GM23338 (cell line): ENCODE data around the gene SPIRE2. TPM values are rescaled to one million over a fixed set of nuclear protein-coding genes. Genes with fewer than 3 reads are reported as not detected.
"Not testable (repeated sequence)": the region's sequence is repeated elsewhere in the genome, so short reads cannot be mapped to it uniquely, and the experiment has no call there.

Experiments
- ATAC-seq: fragments of 200-7000 bp; cut with Tn5 transposase; 3 replicates; pipeline ENCODE4 v1.9.1; 2020
- DNase-seq: peaks from one replicate; pipeline ENCODE4 v3.0.0-alpha.2; 2015; ENCODE audit warnings: low spot score
- H2AFZ ChIP-seq: fragments of 200-600 bp; sonication (generic); 2 replicates; pipeline ENCODE4 v1.8.0; 2016; ENCODE audit warnings: antibody characterized with exemption, mild to moderate bottlenecking, moderate library complexity
- H3F3A ChIP-seq: fragments of 200-600 bp; sonication (generic); replicated peaks from 2 replicates; pipeline ENCODE4 v1.8.0; 2017; ENCODE audit warnings: antibody characterized with exemption, mixed run types, low read depth
- H3K27ac ChIP-seq: fragments of 200-600 bp; sonication (generic); 2 replicates; pipeline ENCODE4 v1.6.1; 2016; ENCODE audit warnings: low read depth
- H3K27me3 ChIP-seq: fragments of 200-600 bp; sonication (generic); 2 replicates; pipeline ENCODE4 v1.8.0; 2016; ENCODE audit warnings: mild to moderate bottlenecking, mixed run types, moderate library complexity; ENCODE audit not compliant: insufficient read depth
- H3K36me3 ChIP-seq: fragments of 200-600 bp; sonication (generic); 2 replicates; pipeline ENCODE4 v1.8.0; 2016; ENCODE audit warnings: mild to moderate bottlenecking; ENCODE audit not compliant: insufficient read depth
- H3K4me1 ChIP-seq: fragments of 200-600 bp; sonication (generic); 2 replicates; pipeline ENCODE4 v1.8.0; 2016; ENCODE audit warnings: mild to moderate bottlenecking, moderate library complexity; ENCODE audit not compliant: insufficient read depth
- H3K4me2 ChIP-seq: fragments of 200-600 bp; sonication (generic); 2 replicates; pipeline ENCODE4 v1.7.1; 2017; ENCODE audit warnings: mixed run types
- H3K4me3 ChIP-seq: fragments of 200-600 bp; sonication (generic); 2 replicates; pipeline ENCODE4 v1.6.1; 2016; ENCODE audit warnings: mixed run types
- H3K79me2 ChIP-seq: fragments of 200-600 bp; sonication (generic); replicated peaks from 2 replicates; pipeline ENCODE4 v1.8.0; 2017; ENCODE audit warnings: mild to moderate bottlenecking; ENCODE audit not compliant: insufficient read depth
- H3K9me2 ChIP-seq: fragments of 200-600 bp; sonication (generic); 2 replicates; pipeline ENCODE4 v1.8.0; 2017; ENCODE audit not compliant: insufficient read depth
- H4K20me1 ChIP-seq: fragments of 200-600 bp; sonication (generic); replicated peaks from 2 replicates; pipeline ENCODE4 v1.8.0; 2017; ENCODE audit warnings: mild to moderate bottlenecking; ENCODE audit not compliant: insufficient read depth
- H3K27ac Mint-ChIP-seq: 2 replicates; pipeline ENCODE4 v1.8.0; 2020; ENCODE audit warnings: inconsistent platforms, mild to moderate bottlenecking, moderate library complexity, mixed read lengths
- H3K27me3 Mint-ChIP-seq: 3 replicates; pipeline ENCODE4 v1.8.0; 2022; ENCODE audit warnings: low read depth, mild to moderate bottlenecking, moderate library complexity, mixed read lengths, inconsistent platforms; ENCODE audit not compliant: insufficient read depth, poor library complexity
- H3K36me3 Mint-ChIP-seq: 3 replicates; pipeline ENCODE4 v1.8.0; 2021; ENCODE audit warnings: low read depth, mild to moderate bottlenecking, inconsistent platforms, moderate library complexity, mixed read lengths
- H3K4me1 Mint-ChIP-seq: 3 replicates; pipeline ENCODE4 v1.8.0; 2020; ENCODE audit warnings: mild to moderate bottlenecking, inconsistent platforms, mixed read lengths
- H3K4me3 Mint-ChIP-seq: 3 replicates; pipeline ENCODE4 v1.8.0; 2021; ENCODE audit warnings: moderate library complexity, mild to moderate bottlenecking, inconsistent platforms, mixed read lengths
- H3K9me3 Mint-ChIP-seq: 3 replicates; pipeline ENCODE4 v1.8.0; 2020; ENCODE audit warnings: moderate library complexity, mild to moderate bottlenecking, inconsistent platforms, mixed read lengths
- CREB1 ChIP-seq: fragments of 250-450 bp; sonication (Bioruptor Pico); IDR thresholded peaks from 2 replicates; pipeline ENCODE4 v1.5.0; 2020; ENCODE audit warnings: low read depth, mild to moderate bottlenecking, moderate library complexity
- ETS1 ChIP-seq: IDR thresholded peaks from 2 replicates; pipeline ENCODE4 v1.6.1; 2016; ENCODE audit warnings: antibody characterized with exemption
- JUNB ChIP-seq: IDR thresholded peaks from one replicate; pipeline ENCODE4 v1.6.1; 2016; ENCODE audit warnings: antibody characterized with exemption; ENCODE audit not compliant: unreplicated experiment
- NANOG ChIP-seq: IDR thresholded peaks from 2 replicates; pipeline ENCODE4 v1.6.1; 2016; ENCODE audit warnings: antibody characterized with exemption, borderline replicate concordance
- REST ChIP-seq: IDR thresholded peaks from one replicate; pipeline ENCODE4 v1.6.1; 2018; ENCODE audit warnings: antibody characterized with exemption; ENCODE audit not compliant: unreplicated experiment
- STAT1 ChIP-seq: IDR thresholded peaks from one replicate; pipeline ENCODE4 v1.6.1; 2016; ENCODE audit warnings: antibody characterized with exemption; ENCODE audit not compliant: unreplicated experiment
- ZNF331 ChIP-seq: fragments of 250-450 bp; sonication (Bioruptor Pico); IDR thresholded peaks from 2 replicates; pipeline ENCODE4 v1.5.0; 2020; ENCODE audit warnings: low read depth, mild to moderate bottlenecking, moderate library complexity
- polyA plus RNA-seq: library from polyadenylated mRNA; unstranded; fragments of >200 nt; fragmentation: Nextera tagmentation; extraction: Ambion mirVana; gene quantifications from 2 replicates; pipeline ENCODE4 v1.2.1, GENCODE V29; 2016
- total RNA-seq: library from RNA; depleted of rRNA; stranded (reverse); fragments of >200 nt; shearing (Covaris generic); gene quantifications from 2 replicates; pipeline ENCODE4 v1.2.3, GENCODE V29; 2014
- TF ChIP-seq, protein P1 (sequence below), 2 experiments: fragments of 200-600 bp in 1 of 2; sonication (generic) in 1 of 2; conservative IDR thresholded peaks; 2 replicates each; pipeline versions ENCODE4 v1.5.1 to v1.6.1; 2016 to 2017; ENCODE audit warnings: antibody characterized with exemption in 2 of 2, low read depth in 2 of 2, mild to moderate bottlenecking in 2 of 2, moderate library complexity in 1 of 2
- TF ChIP-seq, protein P2 (sequence below): fragments of 250-450 bp; sonication (Bioruptor Pico); IDR thresholded peaks from 2 replicates; pipeline ENCODE4 v1.5.0; 2020; ENCODE audit warnings: mild to moderate bottlenecking, moderate library complexity

SPIRE2 gene
- total and polyA plus RNA-seq, 2 experiments from 2014 or later, result 5.0 to 15.2 TPM

DNA sequence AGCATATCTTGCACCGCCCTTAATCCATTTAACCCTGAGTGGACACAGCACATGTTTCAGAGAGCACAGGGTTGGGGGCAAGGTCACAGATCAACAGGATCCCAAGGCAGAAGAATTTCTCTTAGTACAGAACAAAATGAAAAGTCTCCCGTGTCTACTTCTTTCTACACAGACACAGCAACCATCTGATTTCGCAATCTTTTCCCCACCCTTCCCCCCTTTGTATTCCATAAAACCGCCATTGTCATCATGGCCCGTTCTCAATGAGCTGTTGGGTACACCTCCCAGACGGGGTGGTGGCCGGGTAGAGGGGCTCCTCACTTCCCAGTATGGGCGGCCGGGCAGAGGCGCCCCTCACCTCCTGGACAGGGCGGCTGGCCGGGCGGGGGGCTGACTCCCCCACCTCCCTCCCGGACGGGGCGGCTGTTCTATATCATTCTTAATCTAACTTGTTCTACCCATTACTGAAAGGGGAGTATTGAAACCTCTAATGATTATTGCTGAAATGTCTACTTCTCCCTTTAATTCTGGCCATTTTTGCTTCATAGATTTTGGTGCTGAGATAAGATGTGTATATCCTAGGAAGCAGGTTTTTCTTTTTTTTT, 21.6 kb upstream of the SPIRE2 start:
- H4K20me1 ChIP-seq, result peaks cover 11% of the 10 kb centered on the region; the same call in 1 of the 2 replicates
- ATAC-seq, H3K4me3 Mint-ChIP-seq, H3K4me2 ChIP-seq, H3K27me3 ChIP-seq, H3K27ac ChIP-seq, H3K4me1 ChIP-seq, H3F3A ChIP-seq, H3K9me2 ChIP-seq, H2AFZ ChIP-seq, H3K4me1 Mint-ChIP-seq, H3K27me3 Mint-ChIP-seq, H3K9me3 Mint-ChIP-seq, H3K4me3 ChIP-seq, H3K27ac Mint-ChIP-seq, H3K79me2 ChIP-seq, DNase-seq: not testable (repeated sequence)
- H3K36me3 Mint-ChIP-seq, result peaks cover 78% of the 10 kb centered on the region
- H3K36me3 ChIP-seq, result peaks cover 41% of the 10 kb centered on the region

- Mint-ChIP-seq H3K27me3 (peaks cover 6% of the 10 kb centered on the region), H3K4me3 (no peak overlapping the region; the same call in 2 of the 3 replicates), H3K9me3 (no peaks in the 10 kb centered on the region), H3K27ac (no peak overlapping the region), H3K4me1 (no peaks in the 10 kb centered on the region), H3K36me3 (peaks cover 68% of the 10 kb centered on the region)
- Histone ChIP-seq H2AFZ (no peak overlapping the region), H3K4me2 (no peak overlapping the region), H3K4me3 (no peak overlapping the region), H4K20me1 (peaks cover 11% of the 10 kb centered on the region; the same call in 1 of the 2 replicates), H3K27me3 (no peaks in the 10 kb centered on the region), H3K27ac (no peak overlapping the region), H3F3A (0 out of 2 replicates have a peak, but pooled peaks cover 2% of the 10 kb centered on the region), H3K79me2 (peaks cover 5% of the 10 kb centered on the region), H3K4me1 (no peaks in the 10 kb centered on the region), H3K36me3 (peaks cover 34% of the 10 kb centered on the region), H3K9me2 (no peaks in the 10 kb centered on the region)
- no peak for ATAC-seq
- DNase-seq, result no peak
- TF ChIP-seq CREB1 (CRISPR knock-in tag) (no peak), JUNB (no peak), ZNF331 (CRISPR knock-in tag) (no peak), REST (no peak), NANOG (no peak), STAT1 (no peak), ETS1 (no peak)
- TF ChIP-seq, protein P1, sequence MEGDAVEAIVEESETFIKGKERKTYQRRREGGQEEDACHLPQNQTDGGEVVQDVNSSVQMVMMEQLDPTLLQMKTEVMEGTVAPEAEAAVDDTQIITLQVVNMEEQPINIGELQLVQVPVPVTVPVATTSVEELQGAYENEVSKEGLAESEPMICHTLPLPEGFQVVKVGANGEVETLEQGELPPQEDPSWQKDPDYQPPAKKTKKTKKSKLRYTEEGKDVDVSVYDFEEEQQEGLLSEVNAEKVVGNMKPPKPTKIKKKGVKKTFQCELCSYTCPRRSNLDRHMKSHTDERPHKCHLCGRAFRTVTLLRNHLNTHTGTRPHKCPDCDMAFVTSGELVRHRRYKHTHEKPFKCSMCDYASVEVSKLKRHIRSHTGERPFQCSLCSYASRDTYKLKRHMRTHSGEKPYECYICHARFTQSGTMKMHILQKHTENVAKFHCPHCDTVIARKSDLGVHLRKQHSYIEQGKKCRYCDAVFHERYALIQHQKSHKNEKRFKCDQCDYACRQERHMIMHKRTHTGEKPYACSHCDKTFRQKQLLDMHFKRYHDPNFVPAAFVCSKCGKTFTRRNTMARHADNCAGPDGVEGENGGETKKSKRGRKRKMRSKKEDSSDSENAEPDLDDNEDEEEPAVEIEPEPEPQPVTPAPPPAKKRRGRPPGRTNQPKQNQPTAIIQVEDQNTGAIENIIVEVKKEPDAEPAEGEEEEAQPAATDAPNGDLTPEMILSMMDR (conservative IDR thresholded peaks at IDR 0.05; ENCODE audit: low read depth in 2 of 2), result no peak
- TF ChIP-seq, protein P2, sequence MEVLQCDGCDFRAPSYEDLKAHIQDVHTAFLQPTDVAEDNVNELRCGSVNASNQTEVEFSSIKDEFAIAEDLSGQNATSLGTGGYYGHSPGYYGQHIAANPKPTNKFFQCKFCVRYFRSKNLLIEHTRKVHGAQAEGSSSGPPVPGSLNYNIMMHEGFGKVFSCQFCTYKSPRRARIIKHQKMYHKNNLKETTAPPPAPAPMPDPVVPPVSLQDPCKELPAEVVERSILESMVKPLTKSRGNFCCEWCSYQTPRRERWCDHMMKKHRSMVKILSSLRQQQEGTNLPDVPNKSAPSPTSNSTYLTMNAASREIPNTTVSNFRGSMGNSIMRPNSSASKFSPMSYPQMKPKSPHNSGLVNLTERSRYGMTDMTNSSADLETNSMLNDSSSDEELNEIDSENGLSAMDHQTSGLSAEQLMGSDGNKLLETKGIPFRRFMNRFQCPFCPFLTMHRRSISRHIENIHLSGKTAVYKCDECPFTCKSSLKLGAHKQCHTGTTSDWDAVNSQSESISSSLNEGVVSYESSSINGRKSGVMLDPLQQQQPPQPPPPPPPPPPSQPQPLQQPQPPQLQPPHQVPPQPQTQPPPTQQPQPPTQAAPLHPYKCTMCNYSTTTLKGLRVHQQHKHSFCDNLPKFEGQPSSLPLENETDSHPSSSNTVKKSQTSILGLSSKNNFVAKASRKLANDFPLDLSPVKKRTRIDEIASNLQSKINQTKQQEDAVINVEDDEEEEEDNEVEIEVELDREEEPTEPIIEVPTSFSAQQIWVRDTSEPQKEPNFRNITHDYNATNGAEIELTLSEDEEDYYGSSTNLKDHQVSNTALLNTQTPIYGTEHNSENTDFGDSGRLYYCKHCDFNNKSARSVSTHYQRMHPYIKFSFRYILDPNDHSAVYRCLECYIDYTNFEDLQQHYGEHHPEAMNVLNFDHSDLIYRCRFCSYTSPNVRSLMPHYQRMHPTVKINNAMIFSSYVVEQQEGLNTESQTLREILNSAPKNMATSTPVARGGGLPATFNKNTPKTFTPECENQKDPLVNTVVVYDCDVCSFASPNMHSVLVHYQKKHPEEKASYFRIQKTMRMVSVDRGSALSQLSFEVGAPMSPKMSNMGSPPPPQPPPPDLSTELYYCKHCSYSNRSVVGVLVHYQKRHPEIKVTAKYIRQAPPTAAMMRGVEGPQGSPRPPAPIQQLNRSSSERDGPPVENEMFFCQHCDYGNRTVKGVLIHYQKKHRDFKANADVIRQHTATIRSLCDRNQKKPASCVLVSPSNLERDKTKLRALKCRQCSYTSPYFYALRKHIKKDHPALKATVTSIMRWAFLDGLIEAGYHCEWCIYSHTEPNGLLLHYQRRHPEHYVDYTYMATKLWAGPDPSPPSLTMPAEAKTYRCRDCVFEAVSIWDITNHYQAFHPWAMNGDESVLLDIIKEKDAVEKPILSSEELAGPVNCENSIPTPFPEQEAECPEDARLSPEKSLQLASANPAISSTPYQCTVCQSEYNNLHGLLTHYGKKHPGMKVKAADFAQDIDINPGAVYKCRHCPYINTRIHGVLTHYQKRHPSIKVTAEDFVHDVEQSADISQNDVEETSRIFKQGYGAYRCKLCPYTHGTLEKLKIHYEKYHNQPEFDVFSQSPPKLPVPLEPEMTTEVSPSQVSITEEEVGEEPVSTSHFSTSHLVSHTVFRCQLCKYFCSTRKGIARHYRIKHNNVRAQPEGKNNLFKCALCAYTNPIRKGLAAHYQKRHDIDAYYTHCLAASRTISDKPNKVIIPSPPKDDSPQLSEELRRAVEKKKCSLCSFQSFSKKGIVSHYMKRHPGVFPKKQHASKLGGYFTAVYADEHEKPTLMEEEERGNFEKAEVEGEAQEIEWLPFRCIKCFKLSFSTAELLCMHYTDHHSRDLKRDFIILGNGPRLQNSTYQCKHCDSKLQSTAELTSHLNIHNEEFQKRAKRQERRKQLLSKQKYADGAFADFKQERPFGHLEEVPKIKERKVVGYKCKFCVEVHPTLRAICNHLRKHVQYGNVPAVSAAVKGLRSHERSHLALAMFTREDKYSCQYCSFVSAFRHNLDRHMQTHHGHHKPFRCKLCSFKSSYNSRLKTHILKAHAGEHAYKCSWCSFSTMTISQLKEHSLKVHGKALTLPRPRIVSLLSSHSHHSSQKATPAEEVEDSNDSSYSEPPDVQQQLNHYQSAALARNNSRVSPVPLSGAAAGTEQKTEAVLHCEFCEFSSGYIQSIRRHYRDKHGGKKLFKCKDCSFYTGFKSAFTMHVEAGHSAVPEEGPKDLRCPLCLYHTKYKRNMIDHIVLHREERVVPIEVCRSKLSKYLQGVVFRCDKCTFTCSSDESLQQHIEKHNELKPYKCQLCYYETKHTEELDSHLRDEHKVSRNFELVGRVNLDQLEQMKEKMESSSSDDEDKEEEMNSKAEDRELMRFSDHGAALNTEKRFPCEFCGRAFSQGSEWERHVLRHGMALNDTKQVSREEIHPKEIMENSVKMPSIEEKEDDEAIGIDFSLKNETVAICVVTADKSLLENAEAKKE (CRISPR knock-in tag), result no peak
Observed at GRCh38 chr16:89808475-89808874, 19.8 kb upstream of the SPIRE2 start.
